GM12874 (cell line): ENCODE data around the gene RPS16.

ENCODE experiments used
- CTCF ChIP-seq: IDR thresholded peaks from 2 replicates; pipeline ENCODE4 v1.5.1; 2011; ENCODE audit warnings: low read depth, mild to moderate bottlenecking, control low read depth, low read length, moderate library complexity; ENCODE audit not compliant: insufficient read depth

The RPS16 gene

GRCh38 chr19:39435499-39436349 is at the start of gene RPS16:
TSS of gene RPS16 (minus strand) at chr19:39435949. CDS start at chr19:39435895, 54 bp downstream.
- TF ChIP-seq CTCF, result no peak

- TF ChIP-seq CTCF, result no peak
Observed at GRCh38 chr19:39483141-39483540, 47.4 kb upstream of the RPS16 start.

DNA sequence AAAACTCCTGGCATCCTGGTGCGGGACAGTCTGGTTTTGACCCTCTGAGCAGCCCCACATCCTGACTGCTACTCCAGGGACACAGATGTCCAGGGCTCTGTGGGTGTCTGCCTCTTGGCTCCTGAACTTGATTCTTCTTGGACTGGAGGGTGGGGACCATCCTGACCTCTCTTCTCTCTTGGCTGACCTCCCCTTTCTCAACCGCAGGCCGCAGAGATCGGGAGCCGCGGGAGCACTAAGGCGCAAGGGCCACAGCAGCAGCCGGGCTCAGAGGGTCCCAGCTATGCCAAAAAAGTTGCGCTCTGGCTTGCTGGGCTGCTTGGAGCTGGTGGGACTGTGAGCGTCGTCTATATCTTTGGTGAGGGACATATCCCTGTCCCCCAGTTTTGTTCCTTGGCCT is 45.9 kb upstream of the RPS16 start:
- no peak for TF ChIP-seq CTCF

- TF ChIP-seq CTCF, result no peak
Observed at GRCh38 chr19:39481229-39481545, 45.4 kb upstream of the RPS16 start.

DNA sequence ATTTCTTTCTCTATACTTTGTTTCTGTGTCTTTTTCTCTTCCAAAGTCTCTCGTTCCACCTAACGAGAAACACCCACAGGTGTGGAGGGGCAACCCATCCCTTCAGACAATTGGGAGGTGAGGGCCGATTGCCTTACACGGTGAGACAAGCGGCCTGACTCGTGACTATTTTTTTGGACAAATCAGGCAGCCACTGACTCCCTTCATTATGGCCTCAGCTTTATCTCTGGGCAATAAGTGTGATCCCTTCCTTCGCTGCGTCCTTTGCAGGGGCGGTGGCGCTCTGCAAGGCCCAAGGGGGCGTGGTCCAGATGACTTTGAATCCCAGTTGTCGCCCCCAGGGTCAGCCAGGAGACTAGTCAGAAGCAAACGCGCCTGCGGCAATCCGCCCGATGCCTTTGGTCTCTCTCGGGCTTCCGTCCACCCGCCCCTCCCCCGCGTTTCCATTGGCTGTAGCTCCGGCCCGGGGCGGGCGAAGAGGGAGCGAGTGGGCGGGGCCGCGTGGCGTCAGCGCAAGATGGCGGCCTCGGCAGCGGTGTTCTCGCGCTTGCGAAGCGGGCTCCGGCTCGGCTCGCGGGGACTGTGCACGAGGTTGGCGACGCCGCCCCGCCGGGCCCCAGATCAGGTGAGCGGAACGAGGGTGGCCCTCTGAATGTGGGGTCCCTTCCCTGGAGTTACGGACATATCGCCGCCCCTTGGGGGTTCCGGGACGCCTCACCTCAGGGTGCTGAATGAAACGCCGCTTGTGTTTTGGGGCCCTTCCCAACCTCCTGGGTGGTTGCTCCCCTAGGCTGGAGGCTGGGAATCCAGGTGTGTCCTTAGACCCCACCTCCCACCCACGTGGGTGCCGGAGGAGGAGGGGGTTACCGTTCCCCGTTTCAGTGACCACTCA is 44.8 kb upstream of the RPS16 start, which contains the start of gene TIMM50:
Gene TIMM50, plus strand, starts transcription at position 502 of the 892 bp plus-strand sequence. Its CDS starts 16 bp downstream, at position 518.
- TF ChIP-seq CTCF, result no peak

GRCh38 chr19:39479916-39480315 is 44.2 kb upstream of the RPS16 start:
- no peak for TF ChIP-seq CTCF

DNA sequence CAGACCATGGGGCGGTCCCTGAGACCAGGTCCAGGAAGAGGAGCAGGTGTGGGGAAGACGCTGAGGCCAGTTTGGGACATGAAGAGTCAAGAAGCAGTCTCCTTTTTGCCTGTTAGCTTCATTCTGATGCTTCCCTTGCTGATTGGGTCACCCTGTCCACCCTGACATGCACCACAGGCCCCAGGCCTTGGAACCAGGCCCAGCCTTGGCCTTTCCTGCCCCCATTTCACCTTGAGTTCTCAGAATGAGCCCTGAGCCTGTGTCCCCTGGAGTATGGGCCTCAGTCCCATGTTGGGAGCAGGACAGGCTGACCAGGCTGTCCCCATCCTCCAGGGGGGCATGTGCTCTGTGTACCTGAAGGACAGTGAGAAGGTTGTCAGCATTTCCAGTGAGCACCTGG is 40.0 kb upstream of the RPS16 start:
- no peak for TF ChIP-seq CTCF
